NCI-H1436 treated with DMSO at 0.1 percent for 48 hours (cell line): ENCODE results near the gene USH1G.

Experiments used
- DNase-seq: peaks from one replicate; lab custom pipeline; 2025; lab: John Stamatoyannopoulos, UW

The USH1G gene

DNA sequence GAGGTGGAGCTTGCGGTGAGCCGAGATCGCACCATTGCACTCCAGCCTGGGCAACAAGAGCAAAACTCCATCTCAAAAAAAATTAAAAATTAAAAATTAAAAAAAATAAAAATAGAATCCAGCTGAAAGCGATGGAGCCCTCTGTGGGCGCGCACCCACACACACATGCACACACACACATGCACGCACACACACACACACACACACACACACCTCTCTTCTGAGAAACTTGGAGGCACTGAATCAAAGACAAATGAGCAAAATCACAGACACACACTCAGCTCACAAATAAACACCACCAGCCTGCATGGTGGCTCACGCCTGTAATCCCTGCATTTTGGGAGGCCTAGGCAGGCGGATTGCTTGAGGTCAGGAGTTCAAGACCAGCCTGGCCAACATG lies 20.0 kb downstream of the USH1G start:
- no peak for DNase-seq

DNA sequence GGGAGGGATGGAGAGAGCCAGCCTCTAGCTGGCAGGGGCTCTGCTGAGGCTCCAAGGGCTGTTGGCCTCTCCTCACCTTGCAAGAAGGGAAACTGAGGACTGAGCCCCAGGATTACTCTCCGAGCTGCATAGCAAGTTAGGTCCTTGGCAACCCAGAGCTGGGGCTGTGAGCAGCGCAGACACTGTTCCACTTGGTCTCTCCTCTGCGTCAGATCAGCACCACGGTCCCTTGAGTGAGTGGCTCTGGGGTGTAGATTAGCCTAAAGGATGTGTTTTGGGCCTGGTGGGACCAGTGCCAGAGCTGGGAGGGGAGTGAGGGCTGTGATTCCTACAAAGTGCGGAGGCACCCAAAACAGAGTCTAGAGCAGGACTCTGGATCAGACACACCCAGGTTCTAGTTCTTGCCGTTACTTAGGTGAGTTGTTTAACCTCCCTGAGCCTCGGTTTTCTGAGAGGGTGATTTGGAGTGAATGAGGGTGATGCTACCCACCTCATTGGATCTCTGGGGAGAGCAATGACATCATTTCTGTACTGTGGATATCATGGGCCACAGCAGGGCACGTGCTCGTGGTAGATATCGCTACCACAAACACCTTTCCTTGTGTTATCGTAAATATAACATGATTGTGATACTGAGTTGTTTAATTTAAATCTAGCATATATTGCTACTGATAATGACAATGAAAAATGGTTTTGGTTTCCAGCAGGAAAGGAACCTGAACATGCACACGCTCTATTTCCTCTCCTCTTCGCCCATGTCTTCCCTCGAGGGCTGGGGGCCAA lies 21.5 kb downstream of the USH1G start:
- no peak for DNase-seq

GRCh38 chr17:74900208-74900607 lies 22.8 kb downstream of the USH1G start:
- no peak for DNase-seq

- DNase-seq: no peak
These were observed 24.6 kb downstream of the USH1G start for GRCh38 chr17:74898376-74898946.

DNA sequence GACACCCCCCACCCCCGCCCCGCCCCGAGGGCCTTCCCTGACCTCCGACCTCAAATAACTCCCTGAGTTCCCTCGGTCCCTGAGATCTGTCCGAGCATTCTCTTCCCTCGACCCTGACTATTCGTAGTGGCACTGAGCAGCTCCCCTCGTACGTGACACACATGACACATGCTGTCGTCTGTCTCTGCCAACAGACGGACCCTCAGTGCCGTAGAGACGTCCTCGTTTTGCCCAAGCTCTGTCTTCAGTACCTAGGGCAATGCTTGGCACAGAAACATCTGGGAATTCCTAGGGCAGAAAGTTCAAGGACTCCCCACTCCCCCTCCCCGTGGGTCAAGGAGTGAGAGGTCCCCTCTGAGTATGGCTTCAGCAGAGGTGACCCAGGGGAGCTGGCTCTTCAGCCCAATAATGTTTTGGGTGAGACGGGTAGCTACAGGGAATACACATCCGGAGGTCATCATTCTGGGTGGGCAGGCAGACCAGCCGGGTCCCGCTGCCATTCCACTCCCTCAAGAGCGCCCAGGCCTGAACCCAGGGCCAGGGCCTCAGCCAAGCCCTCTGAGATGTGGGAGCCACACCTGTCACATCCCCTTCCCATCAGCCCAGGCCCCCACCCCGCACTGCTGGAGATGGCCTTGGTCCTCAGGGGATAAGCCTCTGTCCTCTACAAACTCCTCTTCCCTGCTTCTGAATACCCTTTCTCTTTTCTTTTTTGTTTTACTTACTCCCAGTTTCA lies 29.0 kb downstream of the USH1G start:
- DNase-seq: no peak

- DNase-seq: no peak
These were observed 29.8 kb downstream of the USH1G start, which contains the start of gene FADS6 for GRCh38 chr17:74892974-74893911. FADS6 (minus strand) TSS chr17:74893633; CDS start chr17:74893595, 38 bp downstream.

- no peak for DNase-seq
These were observed 30.8 kb downstream of the USH1G start for GRCh38 chr17:74892013-74892841.

GRCh38 chr17:74890554-74890953 lies 32.5 kb downstream of the USH1G start:
- DNase-seq: no peak

DNA sequence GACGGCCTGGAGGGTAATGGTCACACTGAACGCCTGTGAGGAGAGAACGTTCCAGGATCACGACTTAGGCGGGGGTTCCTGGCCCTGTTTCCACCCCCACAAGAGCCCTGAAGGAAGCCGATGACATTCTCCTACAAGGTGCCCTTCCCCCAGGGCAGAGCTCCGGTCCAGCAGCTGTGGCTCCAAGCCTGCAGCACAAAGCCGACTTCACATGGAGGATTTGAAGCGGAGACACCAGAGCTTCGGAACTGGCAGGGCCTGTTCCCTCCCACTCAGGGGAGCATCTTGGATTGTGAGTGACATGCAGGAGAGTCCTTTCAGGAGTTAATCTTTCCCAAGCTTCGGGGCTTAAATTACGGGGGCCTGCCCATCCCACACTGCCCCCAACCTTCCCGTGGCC lies 34.6 kb downstream of the USH1G start:
- no peak for DNase-seq

GRCh38 chr17:74883241-74883745 lies 39.8 kb downstream of the USH1G start:
- no peak for DNase-seq

DNA sequence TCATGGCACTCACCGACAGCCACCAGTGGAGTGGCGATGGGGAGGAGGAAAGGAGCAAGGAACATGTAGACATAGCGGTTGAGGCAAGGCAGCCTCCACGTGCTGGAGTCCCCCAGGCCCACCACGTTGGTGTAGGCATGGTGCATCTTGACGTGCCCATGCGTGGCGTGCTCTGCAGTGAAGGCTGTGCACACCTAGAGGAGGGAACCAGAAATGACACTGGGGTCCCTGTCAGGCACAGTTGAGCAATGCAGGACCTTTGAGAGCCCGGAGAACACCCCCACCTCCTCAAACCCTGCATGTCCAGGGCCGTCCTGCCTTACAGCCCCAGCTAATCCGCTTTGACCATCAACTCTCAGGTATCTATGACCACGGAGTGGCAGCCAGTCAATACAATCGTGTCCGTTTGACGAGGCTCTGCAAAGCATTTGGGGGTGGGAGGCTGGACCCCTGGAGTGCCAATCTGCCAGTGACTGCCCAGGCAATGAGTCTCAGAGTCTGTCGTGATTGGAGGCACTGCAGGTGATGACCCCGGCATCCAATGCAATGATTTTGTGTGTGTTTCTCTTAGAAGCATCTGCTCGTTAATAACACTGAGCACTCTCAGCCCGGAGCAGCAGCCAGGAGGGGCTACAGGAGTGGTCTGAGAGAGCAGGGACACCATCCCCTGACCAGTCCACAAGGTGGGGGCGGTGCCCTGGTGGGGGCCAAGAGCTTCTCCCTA lies 40.4 kb downstream of the USH1G start:
- no peak for DNase-seq

- no peak for DNase-seq
These were observed 42.0 kb downstream of the USH1G start for GRCh38 chr17:74881073-74881472.

DNA sequence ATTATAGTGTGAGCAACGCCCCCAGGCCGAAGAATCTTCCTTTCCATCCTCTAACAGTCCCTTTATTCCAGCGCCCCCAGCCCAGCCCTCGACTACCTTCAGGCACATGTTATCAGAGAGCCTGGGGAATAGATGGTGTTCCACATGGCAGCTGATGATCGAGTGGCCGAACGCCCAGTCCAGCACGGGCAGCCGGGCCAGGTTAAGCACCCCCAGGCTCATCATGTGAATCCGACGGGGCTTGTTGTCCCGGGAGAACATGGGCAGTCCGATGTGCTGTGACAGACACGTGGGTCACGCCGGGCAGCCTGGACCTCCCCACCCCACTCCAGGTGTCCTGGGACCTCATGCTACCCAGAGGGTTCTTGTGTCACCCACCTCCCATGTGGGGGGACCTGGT lies 43.7 kb downstream of the USH1G start:
- DNase-seq: no peak

DNA sequence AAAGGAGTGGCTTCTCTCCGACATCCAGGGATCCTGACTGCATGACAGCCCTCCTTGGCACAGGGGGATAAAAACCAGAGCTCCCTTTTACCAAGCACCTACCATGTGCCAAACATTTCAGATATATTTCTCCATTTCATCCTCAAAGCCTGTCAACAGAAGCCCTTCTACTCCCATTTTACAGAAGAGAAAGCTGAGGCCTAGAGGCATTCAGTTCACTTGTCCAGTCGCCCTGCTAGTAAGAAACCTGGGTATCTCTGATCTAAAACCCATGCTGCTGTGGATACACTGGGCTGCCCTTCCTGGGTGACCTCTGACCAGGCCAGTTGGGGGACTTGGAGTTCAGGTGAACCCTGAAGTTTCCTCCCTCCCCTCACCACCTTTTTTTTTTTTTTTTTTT lies 44.4 kb downstream of the USH1G start:
- no peak for DNase-seq

- no peak for DNase-seq
These were observed 45.2 kb downstream of the USH1G start for GRCh38 chr17:74877592-74878548.

- DNase-seq: no peak
These were observed 47.0 kb downstream of the USH1G start for GRCh38 chr17:74875977-74876593.

DNA sequence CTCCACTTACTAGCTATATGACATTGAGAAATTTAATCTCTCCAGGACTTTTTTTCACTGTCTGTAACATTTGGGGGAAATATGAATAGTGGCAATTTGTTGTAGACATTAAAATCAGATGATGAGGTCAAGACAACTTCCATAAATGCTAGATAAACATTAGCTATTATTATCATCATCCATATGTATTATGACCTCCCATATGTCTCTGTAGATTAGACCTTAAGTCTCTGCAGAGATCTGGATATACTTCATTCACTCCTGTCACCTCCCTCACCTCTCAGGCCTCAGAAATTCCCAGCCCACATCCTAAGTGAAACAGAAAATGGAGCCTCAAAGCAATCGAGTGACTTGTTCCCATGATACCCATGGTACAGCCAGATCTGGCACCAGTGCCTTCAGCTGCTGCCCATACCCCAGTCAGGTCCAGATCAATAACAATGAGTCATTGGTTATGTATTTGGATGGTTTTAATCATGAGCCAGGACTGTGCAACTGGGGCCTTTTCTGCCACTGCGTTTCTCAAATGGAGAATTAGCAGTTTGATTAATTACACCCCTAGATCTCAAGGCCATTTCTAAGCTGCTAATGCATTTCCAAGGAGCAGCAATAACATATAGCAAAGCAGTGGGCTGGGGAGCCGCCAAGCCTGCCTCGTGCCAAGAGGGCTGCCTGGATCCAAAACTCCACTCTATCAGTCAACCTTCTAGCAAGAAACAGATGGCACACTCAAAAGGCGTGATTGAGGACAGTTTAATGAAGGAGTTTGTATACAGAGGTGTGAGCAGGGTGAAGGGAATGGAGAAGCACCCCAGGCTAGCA lies 47.7 kb downstream of the USH1G start:
- no peak for DNase-seq

- no peak for DNase-seq
These were observed 48.4 kb downstream of the USH1G start for GRCh38 chr17:74874615-74875037.
